ENCODE measurements around the gene RBM48. TPM values are rescaled to one million over a fixed set of nuclear protein-coding genes. Genes with fewer than 3 reads are reported as not detected.

RBM48 gene
- total and polyA plus RNA-seq, 2 of the 8 experiments (the other 6 are each of a cell fraction or from before 2014, with no cell fraction given) = 4.3 to 8.6 TPM

GRCh38 chr7:92550194-92550593 lies 21.6 kb downstream of the RBM48 start (continued):
- TF ChIP-seq NRF1 (IDR thresholded peaks at IDR 0.05; ENCODE audit: low read depth, low read length) (no peak), BCL11A (IDR thresholded peaks at IDR 0.05; ENCODE audit: low read depth in 2 of 2, low read length in 2 of 2) (no peak), CEBPB (IDR thresholded peaks at IDR 0.05; ENCODE audit: low read depth, low read length) (no peak), ZNF274 (IDR thresholded peaks at IDR 0.05; ENCODE audit: borderline replicate concordance, extremely low read depth, low read length) (no peak), YY1 (IDR thresholded peaks at IDR 0.05; ENCODE audit: low read depth, low read length) (no peak), SIX5 (IDR thresholded peaks at IDR 0.05; ENCODE audit: low read depth, low read length) (no peak)

All from H1 (cell line).